GM19035 (cell line): ENCODE data around the gene TOB1.

ENCODE experiments used
- ATAC-seq: cut with Tn5 transposase; IDR thresholded peaks from one replicate; pipeline ENCODE4 v1.9.1; 2021; ENCODE audit not compliant: unreplicated experiment

TOB1 gene

DNA sequence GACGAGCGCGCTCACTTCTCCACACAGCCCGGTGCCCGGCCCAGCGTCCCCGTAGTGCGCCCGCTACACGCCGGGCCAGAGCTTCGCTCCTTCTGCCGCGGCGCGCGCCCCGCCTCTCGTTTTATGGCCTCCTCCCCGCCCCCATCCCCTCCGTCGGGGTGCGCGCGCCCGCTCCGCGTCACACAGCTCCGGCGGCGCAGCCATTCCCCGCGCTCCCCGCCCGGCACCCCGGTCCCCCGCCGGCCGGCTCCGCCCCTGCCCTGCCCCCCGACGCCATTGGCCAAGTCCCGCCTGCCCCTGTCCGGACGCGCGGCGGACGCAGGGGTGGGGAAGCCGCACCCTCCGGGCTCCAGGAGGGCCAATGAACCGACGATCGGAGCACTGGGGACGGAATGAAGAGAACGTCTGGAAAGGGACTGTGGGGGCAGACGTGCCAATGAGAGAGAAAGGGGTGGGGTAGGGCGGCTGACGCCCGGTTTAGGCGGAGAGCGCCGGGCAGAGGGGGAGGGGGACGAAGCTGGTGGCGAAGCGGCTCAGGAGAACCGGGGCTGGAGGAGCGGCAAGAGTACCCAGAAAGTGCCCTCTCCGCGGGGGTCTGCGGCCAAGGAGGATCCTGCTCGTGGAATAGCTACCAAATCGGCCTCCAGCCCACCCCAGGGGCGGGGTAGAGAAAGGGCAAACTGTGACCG, at the start of gene TOB1:
TOB1 (minus strand) TSS at position 94 of the 689 bp plus-strand sequence. CDS start 2,337 bp downstream, outside the sequence.
- ATAC-seq = peak; percentile 63

DNA sequence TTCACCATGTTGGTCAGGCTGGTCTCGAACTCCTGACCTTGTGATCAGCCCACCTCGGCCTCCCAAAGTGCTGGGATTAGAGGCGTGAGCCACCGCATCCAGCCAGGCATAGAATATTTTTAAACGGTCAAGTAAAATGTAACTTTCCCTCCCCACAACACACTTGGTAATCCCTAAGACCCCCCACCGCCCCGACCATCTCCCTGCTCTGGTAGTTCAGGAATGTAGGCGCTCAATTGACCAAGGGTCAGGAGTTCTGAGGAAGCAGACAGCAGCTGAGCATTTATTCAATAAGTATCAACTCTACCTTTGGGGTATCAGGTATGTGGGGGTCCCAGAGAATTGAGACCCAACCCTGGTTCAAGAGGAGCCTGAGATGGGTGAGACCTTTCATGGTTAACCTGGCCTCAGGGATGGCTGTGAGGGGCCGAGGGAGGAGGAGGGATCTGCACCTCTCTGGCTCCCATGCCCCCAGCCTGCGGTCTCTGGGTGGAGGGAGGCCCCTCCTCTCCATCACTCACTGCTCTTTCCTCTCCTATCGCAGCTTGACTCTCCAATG, 48.4 kb upstream of the TOB1 start:
- no peak for ATAC-seq

DNA sequence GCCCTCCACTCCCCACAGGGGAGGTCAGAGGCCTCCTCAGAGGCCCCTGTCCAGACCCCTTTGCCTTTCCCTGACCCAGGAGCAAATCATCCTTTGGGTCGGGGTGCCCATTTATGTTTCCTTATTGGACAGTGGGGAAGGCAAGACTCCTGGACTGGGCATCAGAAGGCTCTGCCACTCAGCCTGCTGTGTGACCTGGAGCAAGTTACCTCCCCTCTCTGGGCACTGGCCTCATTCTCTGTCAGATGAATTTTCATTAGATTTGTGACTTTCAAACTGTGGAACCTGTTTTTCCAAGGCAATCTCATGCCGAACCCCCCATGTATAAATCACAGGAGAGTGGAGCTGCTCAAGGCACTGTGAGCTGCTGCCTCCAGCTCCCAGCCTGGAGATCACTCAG, 47.0 kb upstream of the TOB1 start:
- no peak for ATAC-seq

DNA sequence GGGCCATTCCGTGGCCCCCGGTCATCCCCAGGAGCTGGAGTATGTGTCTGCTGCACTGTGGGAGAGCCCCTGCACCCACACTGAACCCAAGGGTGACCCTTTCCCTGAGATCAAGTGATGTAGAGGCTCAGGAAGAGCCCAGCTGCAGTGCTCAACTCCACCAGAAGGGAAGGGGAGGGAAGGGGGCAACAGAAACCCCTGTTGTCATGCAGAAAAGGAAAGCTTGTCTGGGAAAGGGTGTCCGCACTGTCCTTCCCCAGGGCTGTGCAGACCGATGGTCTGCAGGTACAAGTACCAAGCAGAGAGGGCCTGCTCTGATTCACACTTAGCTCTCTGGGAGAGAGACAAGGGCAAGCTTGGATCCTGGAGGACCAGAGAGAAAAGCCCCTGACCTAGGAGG, 45.7 kb upstream of the TOB1 start:
- ATAC-seq = no peak

DNA sequence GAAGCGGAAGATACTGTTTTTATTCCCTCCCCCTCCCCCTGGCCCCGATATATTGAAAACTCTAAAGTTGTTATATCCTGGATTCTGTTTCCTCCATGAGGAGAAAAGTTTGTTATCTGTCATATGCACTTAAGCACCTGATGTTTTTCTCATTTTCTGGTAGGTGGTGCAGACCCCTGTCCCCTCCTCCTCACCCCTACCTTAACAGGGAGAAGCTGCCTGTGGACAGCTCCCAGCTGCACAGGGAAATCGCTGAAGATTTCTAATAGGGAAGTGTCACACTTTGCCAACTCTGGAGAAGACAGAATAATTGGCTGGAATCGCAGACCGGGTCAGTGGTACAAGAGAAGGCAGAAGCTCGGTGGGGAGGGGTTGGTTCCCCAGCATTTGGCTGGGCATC, 45.3 kb upstream of the TOB1 start:
- ATAC-seq = no peak

- ATAC-seq = no peak
Observed at GRCh38 chr17:50909765-50910605, 43.8 kb upstream of the TOB1 start.

DNA sequence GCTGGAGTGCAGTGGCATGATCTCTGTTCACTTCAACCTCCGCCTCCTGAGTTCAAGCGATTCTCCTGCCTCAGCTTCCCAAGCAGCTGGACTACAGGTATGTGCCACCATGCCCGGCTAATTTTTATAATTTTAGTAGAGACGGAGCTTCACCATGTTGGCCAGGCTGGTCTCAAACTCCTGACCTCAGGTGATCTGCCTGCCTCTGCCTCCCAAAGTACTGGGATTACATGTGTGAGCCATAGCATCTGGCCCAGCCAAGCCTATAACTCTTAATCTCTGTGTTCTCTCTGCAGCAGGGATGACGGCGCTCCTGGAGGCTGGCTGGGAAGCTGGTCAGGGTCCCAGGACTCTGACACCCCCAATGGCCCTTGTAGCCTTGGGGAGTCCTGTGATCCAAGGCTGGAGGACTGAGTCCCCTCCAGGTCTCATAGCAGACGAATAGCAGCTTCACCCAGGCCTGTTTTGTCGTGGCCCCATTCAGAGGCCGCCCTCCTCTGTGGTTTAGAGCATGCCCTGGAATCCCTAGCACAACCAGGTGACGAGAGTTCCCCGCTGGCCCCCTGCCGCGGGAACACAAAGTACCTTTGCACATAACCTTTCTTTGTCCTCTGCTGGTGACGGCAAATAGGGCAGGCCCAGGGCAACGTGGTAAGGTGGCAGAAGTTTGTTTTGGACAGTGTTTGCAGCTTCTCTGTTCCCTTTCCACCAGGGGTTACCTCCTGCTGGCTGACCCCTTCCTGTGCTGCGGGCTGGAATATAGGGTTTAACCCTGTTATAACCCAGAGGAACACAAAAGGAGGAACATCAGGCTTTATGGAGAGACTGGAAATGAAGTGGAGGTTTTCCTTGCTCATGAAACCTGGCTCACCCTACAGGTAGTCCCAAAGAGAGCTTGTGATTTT, 43.0 kb upstream of the TOB1 start:
- no peak for ATAC-seq

GRCh38 chr17:50908140-50908859, 42.1 kb upstream of the TOB1 start:
- no peak for ATAC-seq

- ATAC-seq = no peak
Observed at GRCh38 chr17:50906443-50906842, 40.3 kb upstream of the TOB1 start.

DNA sequence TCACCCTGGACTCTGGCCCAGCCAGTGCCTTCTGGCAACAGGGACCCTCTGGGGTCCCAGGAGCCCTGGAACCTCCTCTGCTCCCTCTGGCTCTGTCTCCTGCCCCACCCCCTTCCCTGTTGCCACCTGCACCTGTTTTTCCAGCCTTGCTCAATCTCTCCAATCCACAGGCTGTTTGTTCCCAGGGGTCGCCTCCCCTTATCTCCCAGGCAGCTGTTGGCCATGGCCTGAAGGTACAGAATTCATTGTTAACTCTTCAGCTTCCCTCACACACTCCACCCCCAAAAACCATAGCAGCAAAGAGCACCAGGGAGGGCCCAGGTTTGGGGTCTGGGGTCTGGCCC, 39.3 kb upstream of the TOB1 start:
- no peak for ATAC-seq

DNA sequence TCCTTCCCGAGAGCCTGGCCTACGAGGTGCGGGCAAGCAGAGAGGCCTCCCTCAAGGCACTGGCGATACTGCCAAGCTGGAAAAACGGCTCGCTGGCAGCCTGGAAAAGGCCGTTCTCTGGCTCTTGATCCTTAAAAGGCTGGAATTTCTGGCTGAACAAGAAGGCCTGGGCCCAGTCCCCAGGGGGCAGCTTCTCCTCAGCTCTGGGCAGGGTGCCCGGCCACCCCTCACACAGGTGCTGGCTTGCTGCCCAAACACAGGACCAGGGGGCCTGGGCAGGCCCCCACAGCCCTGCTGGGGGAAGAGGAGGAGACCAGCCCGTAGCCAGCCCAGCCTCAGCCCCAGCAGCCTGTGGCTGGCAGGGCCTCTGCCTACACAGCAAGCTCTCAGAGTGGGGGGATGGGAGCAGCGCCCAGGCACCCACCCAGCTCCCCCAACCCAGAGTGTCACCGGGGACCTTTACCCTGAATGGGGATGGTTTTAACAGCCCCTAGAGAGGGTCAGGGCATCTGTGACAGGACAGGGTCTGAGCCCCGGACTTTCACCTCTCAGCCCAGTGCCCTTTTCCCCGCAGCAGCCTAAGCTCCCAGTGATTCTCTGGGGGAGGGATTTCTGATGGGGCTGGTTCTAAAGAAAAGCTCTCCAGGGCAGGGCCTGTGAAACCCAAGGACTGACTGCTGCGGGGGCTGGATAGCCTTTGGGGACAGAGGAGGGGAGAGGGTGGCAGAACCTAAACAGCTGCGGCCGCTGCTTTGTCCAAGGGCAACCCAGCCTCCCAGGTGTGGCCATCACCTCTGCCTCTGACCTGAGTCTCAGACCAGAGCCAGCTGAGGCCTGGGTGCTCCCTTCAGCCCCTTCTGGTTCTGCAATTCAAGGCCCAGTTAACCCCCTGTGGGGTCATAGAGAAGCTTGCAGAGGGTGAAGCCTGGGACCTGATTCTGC, 38.6 kb upstream of the TOB1 start:
- no peak for ATAC-seq

DNA sequence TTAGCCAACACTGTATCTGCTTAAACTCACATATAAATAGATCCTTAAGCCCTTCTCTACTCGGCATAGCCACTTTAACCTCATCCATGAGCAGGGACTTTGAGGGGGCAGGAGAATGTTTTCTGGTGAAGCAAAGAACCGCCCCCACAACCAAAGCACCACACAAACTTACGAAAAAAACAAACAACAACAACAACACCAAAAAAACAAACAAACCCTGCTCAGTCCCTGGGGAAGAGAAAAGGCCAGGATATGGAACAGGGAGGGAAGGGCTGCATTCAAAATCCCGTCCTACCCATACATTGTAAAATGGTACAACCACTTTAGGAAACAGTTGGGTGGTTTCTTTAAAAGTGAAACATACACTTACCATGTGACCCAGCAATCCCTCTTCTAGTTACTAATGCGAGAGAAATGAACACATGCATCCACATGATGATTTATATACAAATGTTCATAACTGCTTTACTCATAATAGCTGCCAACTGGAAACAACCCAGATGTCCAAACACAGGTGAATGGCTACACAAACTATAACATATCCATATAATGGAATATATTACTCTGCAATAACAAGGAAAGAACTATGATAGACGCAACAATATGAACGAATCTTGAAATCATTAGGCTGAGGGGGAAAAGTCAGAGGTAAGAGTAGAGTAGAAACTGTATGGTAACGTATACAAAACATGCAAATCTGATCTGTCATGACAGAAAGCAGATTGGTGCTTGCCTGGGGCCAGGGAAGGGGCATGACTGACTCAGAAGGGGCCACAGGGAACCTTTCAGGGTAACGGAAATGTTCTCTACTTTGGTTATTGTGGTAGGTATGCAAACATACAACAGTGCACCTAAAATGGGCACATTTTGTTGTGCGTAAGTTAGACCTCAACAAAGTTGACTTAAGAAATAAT, 37.7 kb upstream of the TOB1 start:
- ATAC-seq = no peak

DNA sequence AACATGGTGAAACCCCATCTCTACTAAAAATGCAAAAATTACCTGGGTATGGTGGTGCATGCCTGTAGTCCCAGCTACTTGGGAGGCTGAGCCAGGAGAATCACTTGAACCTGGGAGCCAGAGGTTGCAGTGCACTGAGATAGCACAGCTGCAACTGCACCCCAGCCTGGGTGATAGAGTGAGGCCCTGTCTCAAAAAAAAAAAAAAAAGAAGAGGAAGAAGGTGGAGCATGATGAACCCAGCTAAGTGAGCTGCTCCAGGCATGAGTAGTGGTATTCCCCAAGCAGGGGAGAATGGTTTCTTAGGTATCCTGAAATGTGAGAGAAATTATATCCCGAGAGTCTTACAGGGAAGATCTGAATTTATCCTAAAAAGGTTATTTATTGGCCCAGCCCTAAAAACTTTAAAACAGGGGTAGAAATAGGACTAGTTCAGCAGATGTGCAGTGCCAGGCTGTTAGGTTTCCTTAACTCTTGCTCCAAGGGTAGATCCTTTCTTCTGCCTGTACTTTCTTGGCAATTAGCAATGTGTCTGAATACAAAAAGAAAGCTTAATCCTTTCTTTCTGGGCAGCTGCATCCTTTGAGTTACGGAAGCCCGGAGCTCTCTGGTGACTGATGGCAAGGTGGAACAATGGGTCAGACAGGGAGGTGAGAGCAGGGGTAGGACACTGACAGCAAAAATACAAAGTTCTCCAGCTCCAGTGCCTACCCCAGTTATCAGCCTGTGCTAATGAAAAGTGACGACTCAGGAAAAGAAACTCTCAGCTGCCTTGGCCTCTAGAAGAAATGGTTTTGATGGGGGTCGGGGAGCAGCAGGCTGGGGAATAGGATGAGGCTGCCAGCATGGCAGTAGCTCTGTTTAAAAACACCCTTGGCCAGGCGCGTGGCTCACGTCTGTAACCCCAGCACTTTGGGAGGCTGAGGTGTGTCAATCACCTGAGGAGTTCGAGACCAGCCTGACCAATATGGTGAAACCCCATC, 36.5 kb upstream of the TOB1 start:
- no peak for ATAC-seq

DNA sequence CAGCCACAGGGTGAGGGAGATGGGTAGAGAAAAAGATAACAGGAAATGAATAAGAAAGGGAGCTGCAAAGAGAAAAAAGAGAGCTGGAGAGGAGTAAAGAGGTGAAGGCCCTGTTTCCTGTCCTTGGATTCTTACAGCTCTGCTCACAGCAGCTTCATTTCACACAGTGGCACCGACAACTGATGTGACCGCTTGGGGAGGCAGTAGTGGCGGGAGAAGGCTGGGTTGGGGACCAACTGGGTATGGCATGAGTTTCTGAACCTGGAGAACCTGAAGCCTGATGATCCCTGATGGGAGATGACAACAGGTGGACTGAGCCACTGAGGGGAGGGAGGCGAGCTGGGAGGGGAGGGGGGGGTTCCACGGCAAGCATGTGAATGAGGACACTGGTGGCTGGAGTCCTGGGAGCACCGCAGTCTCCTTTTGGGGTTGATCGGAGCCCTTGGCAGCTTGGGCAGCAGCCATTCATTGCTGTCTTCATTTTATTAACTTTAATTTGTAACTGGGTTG, 34.3 kb upstream of the TOB1 start:
- no peak for ATAC-seq

DNA sequence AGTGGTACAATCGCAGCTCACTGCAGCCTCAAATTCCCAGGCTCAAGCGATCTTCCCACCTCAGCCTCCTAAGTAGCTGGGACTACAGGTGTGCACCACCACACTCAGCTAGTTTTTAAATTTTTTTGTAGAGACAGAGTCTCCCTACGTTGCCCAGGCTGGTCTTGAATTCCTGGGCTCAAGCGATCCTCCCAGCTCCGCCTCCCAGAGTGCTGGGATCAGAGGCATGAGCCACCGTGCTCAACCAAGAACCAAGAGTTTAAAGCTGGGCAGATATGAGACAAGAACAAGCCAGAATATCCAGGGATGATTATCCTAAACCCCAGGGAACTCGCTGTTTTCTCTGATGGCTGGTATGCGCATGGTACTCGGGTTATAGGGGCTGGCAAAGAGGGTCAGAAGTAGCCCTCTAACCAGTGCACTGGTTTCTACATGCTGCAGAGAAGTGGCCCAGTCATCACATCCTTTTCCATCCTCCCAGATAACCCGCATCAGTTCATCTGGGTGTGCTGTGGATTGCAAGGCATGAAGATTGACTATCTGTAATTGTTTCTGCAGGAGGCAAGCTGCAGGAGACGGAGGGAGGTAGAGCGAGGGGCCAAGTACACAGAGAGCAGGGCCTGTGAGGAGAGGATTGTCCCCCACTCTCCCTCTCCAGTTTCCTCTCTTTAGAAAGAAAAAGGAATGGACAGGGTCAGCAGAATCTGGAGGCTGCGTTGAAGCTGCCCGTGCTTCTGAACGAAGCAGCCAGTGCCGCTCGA, 33.6 kb upstream of the TOB1 start:
- no peak for ATAC-seq

DNA sequence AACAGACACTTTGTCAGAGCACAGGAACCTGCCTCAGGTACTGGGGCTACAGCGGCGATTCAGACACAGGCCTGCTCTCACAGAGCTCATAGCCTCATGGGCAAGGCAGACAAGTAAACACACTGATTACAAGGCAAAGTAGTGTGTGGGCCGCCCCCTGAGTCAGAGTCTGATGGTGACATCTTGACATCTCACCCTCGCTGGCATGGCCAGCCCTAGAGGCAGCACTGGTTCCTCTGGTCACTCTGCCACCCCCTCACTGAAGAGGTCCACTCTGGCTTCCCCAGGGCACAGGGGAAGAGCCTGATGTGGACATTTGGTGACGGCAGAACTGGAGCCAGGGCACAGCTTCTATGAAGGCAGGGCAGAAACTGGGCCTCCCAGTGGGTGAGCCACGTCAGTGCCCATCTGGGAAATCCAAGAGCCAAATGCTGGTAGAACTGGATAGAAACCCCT, 32.9 kb upstream of the TOB1 start:
- ATAC-seq = no peak
